ENCODE results near the gene SBK1.

GRCh38 chr16:28289939-28290858 is 2.1 kb upstream of the SBK1 start:
- TF ChIP-seq POLR2AphosphoS5 (IDR thresholded peaks at IDR 0.05; ENCODE audit: low read depth, low read length) (no peak), TAF1 (IDR thresholded peaks at IDR 0.05; ENCODE audit: borderline replicate concordance, insufficient read depth, low read length) (no peak), FOXP2 (optimal IDR thresholded peaks at IDR 0.05; ENCODE audit: borderline replicate concordance, extremely low read depth, extremely low read length, insufficient read depth) (no peak), REST (IDR thresholded peaks at IDR 0.05; ENCODE audit: insufficient read depth in 1 of 2, low read depth in 2 of 2, low read length in 2 of 2) (no peak)

Measured in PFSK-1 (cell line).